NCI-H146 treated with DMSO at 0.1 percent for 48 hours (cell line): Measurements from ENCODE around the gene ZNF195.
"Not testable (repeated sequence)": the region's sequence is repeated elsewhere in the genome, so short reads cannot be mapped to it uniquely, and the experiment has no call there.

ENCODE experiments used
- DNase-seq: peaks from one replicate; lab custom pipeline; 2025; ENCODE audit not compliant: unreplicated experiment; lab: John Stamatoyannopoulos, UW

Gene ZNF195

DNA sequence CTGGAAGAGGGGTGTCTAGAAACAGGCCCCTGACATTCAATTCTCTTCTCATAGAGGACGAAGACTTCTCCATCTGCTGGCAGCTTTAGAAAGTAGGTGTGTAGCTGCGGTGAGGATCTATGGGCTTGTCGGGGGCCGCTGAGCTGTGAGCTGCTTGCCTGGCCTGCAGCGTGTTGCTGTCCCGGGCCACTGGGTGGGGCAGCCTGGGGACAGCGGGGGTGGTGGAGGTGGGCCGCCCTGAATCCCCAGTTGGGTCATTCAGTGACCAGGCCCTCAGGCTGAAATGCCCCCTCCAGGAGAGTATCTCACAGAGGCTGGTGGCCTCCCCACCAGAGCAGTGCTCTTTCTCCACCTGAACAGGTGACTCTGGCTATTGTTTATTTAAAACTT lies 23.9 kb upstream of the ZNF195 start:
- DNase-seq, result not testable (repeated sequence)

DNA sequence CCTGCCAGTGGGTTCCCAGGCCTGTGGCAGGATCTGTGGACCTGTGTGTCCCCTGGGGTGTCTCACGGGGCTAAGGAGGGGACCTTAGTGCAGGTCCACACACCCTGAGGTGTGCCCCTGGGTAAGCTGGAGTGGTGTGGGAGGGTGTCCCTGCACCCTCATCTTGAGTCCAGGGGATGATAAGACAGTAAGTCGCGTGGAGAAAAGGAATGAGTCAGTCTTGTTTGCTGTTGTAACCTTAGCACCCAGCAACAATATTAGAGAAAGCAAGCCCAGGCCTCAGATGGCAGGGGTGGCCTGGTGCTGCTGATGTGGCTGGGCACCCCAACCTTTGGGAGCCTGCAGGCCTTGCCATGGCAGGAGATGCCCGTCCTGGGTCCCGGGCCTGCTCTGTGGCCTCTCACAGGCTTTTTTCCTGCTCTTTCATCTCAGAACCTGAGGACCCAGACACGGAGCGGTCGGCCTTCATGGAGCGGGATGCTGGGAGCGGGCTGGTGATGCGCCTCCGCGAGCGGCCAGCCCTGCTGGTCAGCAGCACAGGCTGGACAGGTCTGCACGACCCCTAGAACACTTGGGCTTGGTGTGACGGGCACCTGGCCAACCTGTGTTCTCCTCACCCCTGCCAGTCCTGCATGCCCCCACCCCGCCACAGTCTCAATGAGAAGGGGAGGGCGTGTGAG lies 23.4 kb upstream of the ZNF195 start:
- not testable (repeated sequence) for DNase-seq

DNA sequence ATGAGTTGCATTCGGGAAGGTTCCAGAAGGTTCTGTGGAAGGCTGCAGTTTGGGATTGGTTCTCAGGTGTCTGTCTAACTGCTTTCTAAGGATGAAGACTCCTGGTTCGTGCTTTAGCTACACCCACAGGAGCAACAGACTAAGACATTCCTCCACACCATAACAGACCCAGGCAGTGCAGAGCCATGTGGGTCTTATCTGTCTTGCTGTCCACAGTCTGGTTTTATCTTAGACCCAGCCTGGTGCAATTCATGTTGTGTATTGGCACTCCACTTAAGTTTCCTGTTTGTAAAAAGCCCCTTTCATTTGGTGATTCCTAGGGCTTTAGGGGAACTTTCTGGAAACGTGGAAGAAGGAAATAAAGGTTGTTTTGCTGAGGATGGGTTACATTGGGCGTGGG lies 22.1 kb upstream of the ZNF195 start:
- DNase-seq, result not testable (repeated sequence)

DNA sequence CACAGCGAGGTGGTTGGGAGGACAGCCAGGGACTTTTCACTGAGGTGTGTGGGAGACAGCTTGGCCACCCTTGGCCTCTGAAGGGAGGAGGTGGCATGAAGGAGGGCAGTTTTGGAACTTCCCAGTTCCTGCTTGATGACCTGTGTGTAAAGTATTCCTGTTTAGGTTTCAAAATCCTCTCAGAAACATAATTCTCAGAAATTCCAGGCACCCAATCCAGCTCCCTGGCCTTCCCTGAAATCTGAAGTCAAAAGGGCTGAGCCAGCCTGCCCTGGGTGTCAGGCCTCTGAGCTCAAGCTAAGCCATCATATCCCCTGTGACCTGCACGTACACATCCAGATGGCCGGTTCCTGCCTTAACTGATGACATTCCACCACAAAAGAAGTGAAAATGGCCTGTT lies 19.6 kb upstream of the ZNF195 start:
- not testable (repeated sequence) for DNase-seq

DNA sequence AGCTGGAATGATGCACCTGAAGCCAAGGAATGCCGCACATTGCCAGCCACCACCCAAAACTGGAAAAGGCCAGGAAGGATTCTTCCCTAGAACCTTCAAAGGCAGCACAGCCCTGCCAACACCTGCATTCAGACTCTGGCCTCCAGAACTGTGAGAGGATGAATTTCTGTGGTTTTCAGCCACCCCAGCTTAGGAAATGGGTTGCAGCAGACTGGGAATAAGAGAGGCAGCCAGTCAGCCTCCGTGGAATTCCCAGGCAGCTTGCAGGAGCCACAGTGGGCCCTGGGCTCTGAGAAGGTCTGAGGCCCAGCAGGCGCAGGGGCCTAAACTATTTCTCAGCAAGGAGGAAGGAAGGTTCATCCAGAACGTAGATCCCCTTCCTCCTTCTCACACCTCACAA lies 19.2 kb upstream of the ZNF195 start:
- not testable (repeated sequence) for DNase-seq

DNA sequence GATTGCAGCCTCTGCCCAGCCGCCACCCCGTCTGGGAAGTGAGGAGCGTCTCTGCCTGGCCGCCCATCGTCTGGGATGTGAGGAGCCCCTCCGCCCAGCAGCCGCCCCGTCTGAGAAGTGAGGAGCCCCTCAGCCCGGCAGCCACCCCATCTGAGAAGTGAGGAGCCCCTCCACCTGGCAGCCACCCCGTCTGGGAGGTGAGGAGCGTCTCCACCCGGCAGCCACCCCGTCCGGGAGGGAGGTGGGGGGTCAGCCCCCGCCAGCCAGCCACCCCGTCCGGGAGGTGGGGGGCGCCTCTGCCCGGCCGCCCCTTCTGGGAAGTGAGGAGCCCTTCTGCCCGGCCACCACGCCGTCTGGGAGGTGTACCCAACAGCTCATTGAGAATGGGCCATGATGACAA lies 18.3 kb upstream of the ZNF195 start:
- DNase-seq, result not testable (repeated sequence)

DNA sequence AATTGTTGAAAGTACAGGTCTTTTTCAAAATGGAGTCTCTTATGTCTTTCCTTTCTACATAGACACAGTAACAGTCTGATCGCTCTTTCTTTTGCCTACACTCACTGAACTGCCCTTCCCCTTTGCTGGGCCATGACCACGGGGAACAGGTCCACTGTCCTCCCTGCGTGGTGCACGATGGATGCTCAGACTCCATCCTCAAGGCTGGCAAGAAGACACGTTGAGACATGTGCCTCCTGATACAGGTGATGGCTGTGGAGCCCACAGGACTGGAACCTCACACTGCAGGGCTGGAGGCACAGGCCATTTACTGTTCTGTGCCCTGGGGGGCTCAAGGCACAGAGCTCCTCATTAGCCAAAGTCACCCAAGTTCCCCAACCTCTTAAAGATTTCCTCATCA lies 16.5 kb upstream of the ZNF195 start:
- not testable (repeated sequence) for DNase-seq

DNA sequence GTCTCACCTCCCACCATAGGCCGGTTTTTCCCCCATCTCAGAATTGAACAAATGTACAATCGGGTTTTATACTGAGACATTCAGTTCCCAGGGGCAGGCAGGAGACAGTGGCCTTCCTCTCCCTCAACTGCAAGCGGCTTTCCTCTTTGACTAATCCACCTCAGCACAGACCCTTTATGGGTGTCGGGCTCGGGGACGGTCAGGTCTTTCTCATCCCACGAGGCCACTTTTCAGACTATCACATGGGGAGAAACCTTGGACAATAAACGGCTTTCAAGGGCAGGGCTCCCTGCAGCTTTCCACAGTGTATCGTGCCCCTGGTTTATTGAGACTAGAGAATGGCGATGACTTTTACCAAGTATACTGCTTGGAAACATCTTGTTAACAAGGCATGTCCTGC lies 16.0 kb upstream of the ZNF195 start:
- not testable (repeated sequence) for DNase-seq

DNA sequence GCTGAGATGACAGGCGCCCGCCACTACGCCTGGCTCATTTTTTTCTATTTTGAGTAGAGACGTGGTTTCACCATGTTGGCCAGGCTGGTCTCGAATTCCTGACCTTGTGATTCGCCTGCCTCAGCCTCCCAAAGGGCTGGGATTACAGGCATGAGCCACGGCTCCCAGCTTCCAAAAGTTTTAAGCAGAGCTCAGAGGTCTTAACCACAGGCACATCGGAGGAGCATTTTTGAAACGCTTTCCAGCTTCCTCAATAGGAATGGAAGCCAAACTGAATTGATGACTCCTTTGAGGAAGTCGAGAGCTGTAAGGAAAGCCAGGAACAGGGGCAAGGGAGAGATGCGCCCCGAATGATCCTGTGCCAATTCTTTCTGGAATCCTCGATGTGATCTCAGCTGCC lies 14.5 kb upstream of the ZNF195 start:
- not testable (repeated sequence) for DNase-seq

DNA sequence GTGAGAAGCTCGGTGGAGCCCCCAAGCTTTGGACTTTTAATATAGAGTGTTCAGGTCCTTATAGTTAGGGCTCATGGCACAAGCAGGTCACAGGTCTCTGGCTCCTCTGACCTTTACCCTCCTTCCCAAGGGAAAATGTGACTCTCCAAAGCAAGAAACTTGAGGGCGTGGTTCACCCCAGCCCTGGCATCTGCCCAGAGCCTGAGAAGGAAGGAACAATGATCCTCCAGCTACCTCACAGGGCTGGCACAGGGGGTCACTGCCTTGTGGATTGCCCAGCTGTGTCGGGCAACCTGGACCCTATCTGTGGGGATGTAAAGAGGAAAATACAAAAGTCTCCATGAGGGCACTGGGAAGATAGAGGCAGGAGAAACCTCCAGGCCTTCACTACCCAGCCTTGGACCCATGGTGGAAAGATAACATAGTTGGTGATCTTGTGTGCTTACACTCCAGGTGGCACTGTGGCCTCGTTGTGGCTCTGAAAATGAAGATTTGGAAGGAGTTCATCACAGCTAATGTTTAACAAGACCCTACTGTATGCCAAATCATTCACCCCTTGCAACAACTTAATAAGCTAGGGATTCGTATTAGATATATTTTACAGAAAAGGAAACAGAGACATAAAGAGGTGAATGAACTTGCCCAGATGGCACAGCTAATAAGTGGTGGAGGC lies 3.8 kb upstream of the ZNF195 start:
- no peak for DNase-seq

DNA sequence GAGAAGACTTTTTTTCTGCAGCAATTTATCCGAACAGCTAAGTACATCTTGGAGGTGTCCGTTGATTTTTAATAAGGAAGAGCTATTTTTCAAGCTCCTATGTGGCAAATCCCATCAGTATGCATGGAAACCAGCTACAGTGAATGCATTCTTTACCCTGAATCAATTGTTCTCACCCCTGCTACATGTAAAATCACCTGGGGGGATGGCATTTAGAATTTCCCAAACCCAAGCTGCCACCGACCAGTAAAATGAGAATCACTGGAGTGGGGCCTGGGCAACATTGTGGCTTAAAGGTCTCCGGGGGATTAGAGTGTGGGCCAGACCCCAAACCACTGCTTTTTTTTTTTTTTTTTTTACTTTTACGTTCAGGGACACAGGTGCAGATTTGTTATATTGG lies 2.8 kb upstream of the ZNF195 start:
- DNase-seq, result no peak

DNA sequence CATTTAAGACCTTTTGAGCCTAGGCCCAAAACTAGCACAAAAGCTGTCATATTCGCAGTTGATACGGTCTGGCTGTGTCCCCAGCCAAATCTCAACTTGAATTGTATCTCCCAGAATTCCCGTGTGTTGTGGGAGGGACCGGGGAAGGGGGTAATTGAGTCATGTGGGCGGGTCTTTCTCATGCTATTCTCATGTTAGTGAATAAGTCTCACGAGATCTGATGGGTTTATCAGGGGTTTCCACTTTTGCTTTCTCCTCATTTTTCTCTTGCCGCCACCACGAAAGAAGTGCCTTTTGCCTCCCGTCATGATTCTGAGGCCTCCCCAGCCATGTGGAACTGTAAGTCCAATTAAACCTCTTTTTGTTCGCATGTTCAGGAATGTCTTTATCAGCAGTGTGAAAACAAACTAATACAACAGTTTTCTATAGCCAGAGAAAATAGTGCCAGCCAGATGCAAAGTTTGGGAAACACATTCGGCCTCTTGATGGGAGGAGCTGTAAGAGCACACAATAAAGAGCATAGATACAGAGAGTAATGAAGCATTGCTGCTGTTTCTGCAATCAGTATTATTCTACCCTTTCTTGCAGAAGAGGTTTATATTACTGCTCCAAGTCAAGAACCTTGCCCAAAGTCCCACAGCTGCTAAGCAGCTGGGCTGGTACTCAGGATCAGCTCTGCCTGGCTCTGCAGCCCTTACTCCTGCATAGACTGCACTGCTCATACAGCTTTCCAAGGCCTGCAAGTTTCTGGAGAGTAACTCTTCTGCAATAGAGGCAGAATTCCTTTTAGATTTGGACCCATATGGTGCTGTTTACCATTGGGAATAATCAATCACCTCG lies 2.0 kb upstream of the ZNF195 start:
- no peak for DNase-seq

DNA sequence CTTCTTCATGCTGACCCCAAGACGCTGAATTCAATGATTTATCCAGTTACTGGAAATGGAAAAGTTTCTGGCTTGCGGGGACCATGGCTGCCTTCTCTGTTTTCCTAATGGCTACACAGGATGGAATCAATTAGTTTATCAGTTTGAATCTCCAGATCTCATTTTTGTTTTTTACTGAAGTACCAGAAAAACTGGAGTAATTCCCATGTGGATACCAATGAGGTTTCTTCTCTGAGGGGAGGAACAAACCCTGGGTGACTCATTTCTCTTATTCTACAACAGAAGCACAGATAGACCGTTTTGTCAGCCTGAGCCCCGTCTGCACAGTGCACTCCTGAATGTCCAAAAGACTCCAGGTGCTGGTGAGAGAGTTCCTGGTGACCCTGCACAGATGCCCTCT lies 3.4 kb downstream of the ZNF195 start:
- DNase-seq, result no peak

DNA sequence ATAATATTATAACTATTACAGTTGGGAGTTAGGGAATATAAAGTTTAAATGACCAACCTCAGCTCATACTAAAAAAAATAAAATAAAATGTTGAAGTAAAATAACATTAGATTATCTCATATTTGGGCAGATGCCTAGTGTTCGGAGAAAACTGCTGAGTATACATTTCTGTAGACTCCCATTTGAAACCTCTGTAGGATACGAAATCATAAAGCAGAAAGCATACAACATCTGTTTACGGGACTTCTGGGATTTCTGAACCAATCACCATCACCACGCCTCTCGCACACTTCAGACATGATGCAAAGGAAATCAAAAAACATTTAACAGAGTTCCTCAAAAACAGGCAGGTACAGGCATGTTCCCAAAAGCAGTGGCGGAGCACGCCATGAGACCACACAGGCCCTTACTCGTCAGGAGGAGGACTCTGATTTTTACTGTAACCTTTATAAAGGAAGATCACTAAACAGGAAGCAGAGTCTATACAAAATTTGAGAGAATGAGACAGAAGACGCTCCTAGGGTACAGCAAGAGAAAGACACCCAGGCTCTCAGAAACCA lies 8.6 kb downstream of the ZNF195 start:
- DNase-seq, result no peak

DNA sequence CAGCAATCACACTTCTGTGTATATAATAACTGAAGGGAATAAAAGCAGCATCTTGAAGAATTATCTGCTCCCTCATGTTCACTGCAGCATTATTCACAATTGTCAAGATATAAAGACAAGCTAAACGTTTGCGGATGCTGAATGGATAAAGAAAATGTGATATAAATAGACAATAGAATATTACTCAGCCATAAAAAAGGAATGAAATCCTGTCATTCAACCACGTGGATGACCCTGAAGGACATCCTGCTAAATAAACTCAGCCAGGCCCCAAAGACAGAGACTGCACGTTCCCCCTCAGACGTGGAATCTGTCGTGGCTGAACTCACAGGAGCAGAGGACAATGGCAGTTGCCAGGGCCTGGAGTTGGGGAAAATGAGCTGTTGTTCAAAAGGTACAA lies 9.6 kb downstream of the ZNF195 start:
- no peak for DNase-seq

DNA sequence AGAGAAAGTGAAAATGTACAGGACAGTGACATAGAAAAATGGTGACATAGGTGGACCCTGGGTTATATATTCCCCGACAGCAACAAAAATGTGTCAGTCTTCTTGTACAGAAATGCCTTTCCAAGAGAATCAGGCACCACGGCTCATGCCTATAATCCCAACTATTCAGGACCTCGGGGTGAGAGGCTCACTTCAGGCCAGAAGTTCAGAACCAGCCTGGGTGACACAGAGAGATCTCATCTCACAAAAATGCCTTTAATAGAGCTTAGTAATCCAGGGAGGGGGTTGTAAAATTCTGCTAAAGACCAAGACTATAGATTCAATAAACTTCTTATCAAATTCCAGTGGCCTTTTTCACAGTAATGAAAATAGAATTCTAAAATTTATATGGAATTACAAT lies 10.7 kb downstream of the ZNF195 start:
- DNase-seq, result no peak

DNA sequence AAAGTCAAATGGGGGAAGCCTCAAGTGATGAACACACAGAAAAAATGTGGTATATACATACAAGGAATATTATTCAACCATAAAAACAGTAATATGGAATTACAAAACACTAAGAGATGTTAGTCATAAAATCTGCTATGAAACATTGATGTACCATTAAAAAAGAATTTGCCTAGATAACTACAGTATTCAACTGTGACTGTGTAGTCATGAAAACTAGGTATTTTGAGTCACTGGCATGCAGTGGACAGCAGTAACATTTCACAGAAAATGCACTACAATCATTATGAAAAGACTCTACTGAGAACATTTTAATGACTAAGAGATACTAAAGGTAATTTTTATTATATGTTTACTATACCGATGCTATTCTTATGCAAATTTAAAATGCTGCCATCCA lies 11.7 kb downstream of the ZNF195 start:
- no peak for DNase-seq

DNA sequence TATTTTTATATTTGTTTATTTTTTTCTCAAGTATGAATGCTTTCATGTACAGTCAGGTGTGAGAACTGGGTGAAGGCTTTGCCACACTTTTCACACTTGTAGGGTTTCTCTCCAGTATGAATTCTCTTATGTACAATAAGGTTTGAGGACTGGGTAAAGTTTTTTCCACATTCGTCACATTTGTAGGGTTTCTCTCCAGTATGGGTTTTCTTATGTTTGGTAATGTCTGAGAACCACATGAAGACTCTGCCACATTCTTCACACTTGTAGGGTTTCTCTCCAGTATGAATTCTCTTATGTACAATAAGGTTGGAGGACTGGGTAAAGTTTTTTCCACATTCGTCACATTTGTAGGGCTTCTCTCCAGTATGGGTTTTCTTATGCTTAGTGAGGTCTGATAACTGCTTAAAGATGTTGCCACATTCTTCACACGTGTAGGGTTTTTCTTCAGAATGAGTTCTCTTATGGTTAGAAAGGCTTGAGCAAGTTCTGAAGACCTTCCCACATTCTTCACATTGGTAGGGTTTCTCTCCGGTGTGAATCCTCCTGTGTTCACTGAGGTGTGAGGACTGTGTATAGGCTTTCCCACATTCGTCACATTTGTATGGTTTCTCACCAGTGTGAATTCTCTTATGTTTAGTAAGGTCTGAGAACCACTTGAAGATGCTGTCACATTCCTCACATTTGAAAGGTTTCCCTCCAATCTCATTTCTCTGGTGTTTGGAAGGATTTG lies 19.7 kb downstream of the ZNF195 start:
- no peak for DNase-seq

DNA sequence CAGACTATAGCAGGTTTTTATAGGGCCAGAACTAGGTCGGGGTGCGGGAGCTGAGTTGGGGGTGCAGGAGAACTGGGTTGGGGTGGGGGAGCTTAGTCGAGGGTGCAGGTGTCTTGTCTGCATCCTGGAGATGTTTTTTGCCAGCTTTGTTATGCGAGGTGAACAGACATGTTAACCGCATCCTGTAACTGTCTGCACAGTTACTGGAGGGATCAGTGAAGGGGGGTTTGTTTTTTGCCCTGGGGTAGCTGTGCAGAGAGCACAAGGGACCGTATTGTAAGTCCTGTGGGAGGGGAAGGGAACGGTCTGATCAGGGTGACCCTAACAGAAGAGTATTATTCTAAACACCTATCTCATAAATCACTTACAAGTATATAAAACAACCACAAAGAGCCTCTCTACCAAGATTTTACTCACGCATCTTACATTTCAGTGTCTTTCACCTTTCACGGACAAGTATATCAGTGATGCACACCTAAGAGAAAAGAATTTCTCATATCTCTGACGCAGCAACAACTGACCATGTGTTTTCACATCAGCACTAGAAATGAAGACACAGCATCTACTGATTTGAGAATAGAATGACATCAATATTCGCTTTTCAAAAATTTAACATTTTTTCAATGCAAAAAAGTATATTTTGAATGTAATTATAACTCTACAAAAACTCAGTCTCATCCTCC lies 20.8 kb downstream of the ZNF195 start:
- no peak for DNase-seq

DNA sequence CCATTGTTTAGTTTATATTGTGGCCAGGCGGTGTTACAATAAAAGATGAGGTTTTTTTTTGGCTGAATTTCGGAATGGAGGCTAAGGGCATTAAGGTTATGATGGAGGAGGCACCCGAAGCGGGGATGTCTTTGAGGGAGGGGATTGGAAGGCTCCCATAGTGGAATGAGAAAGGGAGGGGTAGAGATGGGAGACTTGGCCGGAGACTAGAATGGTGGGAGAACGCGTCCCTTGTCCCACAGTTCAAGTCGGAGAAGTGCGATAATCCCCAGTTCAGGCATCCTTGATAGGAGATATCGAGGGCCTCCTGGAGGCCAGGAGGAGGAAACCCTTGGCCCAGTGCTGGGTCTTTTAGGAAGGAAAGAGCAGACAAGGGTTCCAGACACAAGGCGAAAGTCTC lies 21.6 kb downstream of the ZNF195 start:
- no peak for DNase-seq
